SK-N-SH treated with all-trans-retinoic acid at 6 μM for 48 hours (cell line): ENCODE measurements around the gene PSEN2.

Experiments used
- ATAC-seq: fragments of 200-7000 bp; cut with Tn5 transposase; 3 replicates; pipeline ENCODE4 v1.9.1; 2020; ENCODE audit warnings: mild to moderate bottlenecking, moderate library complexity
- ARNTL ChIP-seq: fragments of 450-650 bp; formaldehyde crosslinking; IDR thresholded peaks from 2 replicates; pipeline ENCODE4 v1.5.0; 2020; ENCODE audit warnings: low read depth, mild to moderate bottlenecking, moderate library complexity, borderline replicate concordance
- BACH2 ChIP-seq: fragments of 250-450 bp; sonication (Bioruptor Pico); IDR thresholded peaks from 2 replicates; pipeline ENCODE4 v1.9.0; 2021; ENCODE audit warnings: mild to moderate bottlenecking, borderline replicate concordance
- CREB5 ChIP-seq: fragments of 250-450 bp; sonication (Bioruptor Pico); IDR thresholded peaks from 2 replicates; pipeline ENCODE4 v1.5.1; 2020; ENCODE audit warnings: low read depth, mild to moderate bottlenecking, moderate library complexity
- CSDC2 ChIP-seq: fragments of 250-450 bp; sonication (Bioruptor Pico); IDR thresholded peaks from 2 replicates; pipeline ENCODE4 v1.5.0; 2020; ENCODE audit warnings: mild to moderate bottlenecking, moderate library complexity
- CSRNP3 ChIP-seq: fragments of 250-450 bp; sonication (Bioruptor Pico); IDR thresholded peaks from 2 replicates; pipeline ENCODE4 v1.5.1; 2021; ENCODE audit warnings: mild to moderate bottlenecking, moderate library complexity
- ESRRG ChIP-seq: fragments of 250-450 bp; sonication (Bioruptor Pico); IDR thresholded peaks from 2 replicates; pipeline ENCODE4 v1.6.1; 2021; ENCODE audit warnings: mild to moderate bottlenecking
- GLIS3 ChIP-seq: fragments of 250-450 bp; sonication (Bioruptor Pico); IDR thresholded peaks from 2 replicates; pipeline ENCODE4 v1.5.0; 2020; ENCODE audit warnings: mild to moderate bottlenecking, moderate library complexity
- ISL1 ChIP-seq: fragments of 250-450 bp; sonication (Bioruptor Pico); IDR thresholded peaks from 2 replicates; pipeline ENCODE4 v2.1.2; 2022; ENCODE audit warnings: mild to moderate bottlenecking, moderate library complexity
- OSR1 ChIP-seq: fragments of 250-450 bp; sonication (Bioruptor Pico); IDR thresholded peaks from 2 replicates; pipeline ENCODE4 v1.8.0; 2022; ENCODE audit warnings: moderate library complexity, mild to moderate bottlenecking, inconsistent platforms
- PATZ1 ChIP-seq: fragments of 250-450 bp; sonication (Bioruptor Pico); IDR thresholded peaks from 2 replicates; pipeline ENCODE4 v1.8.0; 2020; ENCODE audit warnings: mild to moderate bottlenecking, moderate library complexity, borderline replicate concordance
- POU6F1 ChIP-seq: fragments of 250-450 bp; sonication (Bioruptor Pico); IDR thresholded peaks from 2 replicates; pipeline ENCODE4 v1.8.0; 2021; ENCODE audit warnings: low read depth, mild to moderate bottlenecking, moderate library complexity, borderline replicate concordance
- PPARA ChIP-seq: fragments of 250-450 bp; sonication (Bioruptor Pico); IDR thresholded peaks from 2 replicates; pipeline ENCODE4 v1.5.0; 2020; ENCODE audit warnings: mild to moderate bottlenecking, borderline replicate concordance
- RARB ChIP-seq: fragments of 250-450 bp; sonication (Bioruptor Pico); IDR thresholded peaks from 2 replicates; pipeline ENCODE4 v1.8.0; 2021; ENCODE audit warnings: mild to moderate bottlenecking, moderate library complexity
- TCF4 ChIP-seq: fragments of 250-450 bp; sonication (Bioruptor Pico); IDR thresholded peaks from 2 replicates; pipeline ENCODE4 v1.8.0; 2021; ENCODE audit warnings: mild to moderate bottlenecking, moderate library complexity, borderline replicate concordance
- TOX ChIP-seq: fragments of 250-450 bp; sonication (Bioruptor Pico); IDR thresholded peaks from 2 replicates; pipeline ENCODE4 v1.8.0; 2021; ENCODE audit warnings: mild to moderate bottlenecking, moderate library complexity, borderline replicate concordance
- TSHZ2 ChIP-seq: fragments of 250-450 bp; sonication (Bioruptor Pico); IDR thresholded peaks from 2 replicates; pipeline ENCODE4 v1.5.0; 2020; ENCODE audit warnings: mild to moderate bottlenecking, moderate library complexity
- ZC3H10 ChIP-seq: fragments of 250-450 bp; sonication (Bioruptor Pico); IDR thresholded peaks from 2 replicates; pipeline ENCODE4 v1.5.1; 2021; ENCODE audit warnings: mild to moderate bottlenecking, moderate library complexity
- ZFP3 ChIP-seq: fragments of 250-450 bp; sonication (Bioruptor Pico); IDR thresholded peaks from 2 replicates; pipeline ENCODE4 v1.5.0; 2020; ENCODE audit warnings: mild to moderate bottlenecking, moderate library complexity
- ZFP30 ChIP-seq: fragments of 450-650 bp; formaldehyde crosslinking; IDR thresholded peaks from 2 replicates; pipeline ENCODE4 v1.5.0; 2022; ENCODE audit warnings: mild to moderate bottlenecking, moderate library complexity
- ZNF565 ChIP-seq: fragments of 450-650 bp; formaldehyde crosslinking; conservative IDR thresholded peaks from 2 replicates; pipeline ENCODE4 v1.5.0; 2020; ENCODE audit warnings: low read depth, mild to moderate bottlenecking, moderate library complexity
- ZNF70 ChIP-seq: fragments of 450-650 bp; formaldehyde crosslinking; IDR thresholded peaks from 2 replicates; pipeline ENCODE4 v1.5.0; 2020; ENCODE audit warnings: mild to moderate bottlenecking, moderate library complexity
- ZNF8 ChIP-seq: fragments of 450-650 bp; formaldehyde crosslinking; IDR thresholded peaks from 2 replicates; pipeline ENCODE4 v1.5.0; 2020; ENCODE audit warnings: mild to moderate bottlenecking, moderate library complexity

Gene PSEN2

GRCh38 chr1:226875641-226876295, 5.4 kb downstream of the PSEN2 start:
- ATAC-seq = no peak
- no peak for TF ChIP-seq ZFP30 (CRISPR knock-in tag)
- no peak for TF ChIP-seq CSDC2 (CRISPR knock-in tag)
- no peak for TF ChIP-seq CREB5 (CRISPR knock-in tag)
- TF ChIP-seq CSRNP3 (CRISPR knock-in tag) = no peak
- TF ChIP-seq PPARA = no peak
- TF ChIP-seq OSR1 = no peak
- no peak for TF ChIP-seq ISL1 (CRISPR knock-in tag)
- no peak for TF ChIP-seq ARNTL
- no peak for TF ChIP-seq PATZ1 (CRISPR knock-in tag)
- no peak for TF ChIP-seq ESRRG (CRISPR knock-in tag)
- TF ChIP-seq ZFP3 (CRISPR knock-in tag) = no peak
- no peak for TF ChIP-seq ZNF565 (CRISPR knock-in tag)
- TF ChIP-seq GLIS3 (CRISPR knock-in tag) = no peak
- no peak for TF ChIP-seq ZC3H10 (CRISPR knock-in tag)
- no peak for TF ChIP-seq RARB (CRISPR knock-in tag)

GRCh38 chr1:226877669-226878068, 7.3 kb downstream of the PSEN2 start:
- TF ChIP-seq ZFP3 (CRISPR knock-in tag) = no peak
- TF ChIP-seq CREB5 (CRISPR knock-in tag) = no peak
- TF ChIP-seq TOX (CRISPR knock-in tag) = no peak
- no peak for TF ChIP-seq CSDC2 (CRISPR knock-in tag)
- no peak for TF ChIP-seq PATZ1 (CRISPR knock-in tag)
- no peak for TF ChIP-seq POU6F1 (CRISPR knock-in tag)
- TF ChIP-seq CSRNP3 (CRISPR knock-in tag) = no peak
- TF ChIP-seq ZC3H10 (CRISPR knock-in tag) = no peak
- TF ChIP-seq ESRRG (CRISPR knock-in tag) = no peak
- TF ChIP-seq ISL1 (CRISPR knock-in tag) = no peak
- no peak for TF ChIP-seq ZFP30 (CRISPR knock-in tag)
- no peak for TF ChIP-seq OSR1
- no peak for TF ChIP-seq ZNF8 (CRISPR knock-in tag)
- TF ChIP-seq BACH2 (CRISPR knock-in tag) = no peak
- no peak for TF ChIP-seq ZNF565 (CRISPR knock-in tag)
- TF ChIP-seq TSHZ2 (CRISPR knock-in tag) = no peak
- no peak for TF ChIP-seq ZNF70 (CRISPR knock-in tag)
- TF ChIP-seq PPARA = no peak
- no peak for TF ChIP-seq TCF4 (CRISPR knock-in tag)
- TF ChIP-seq RARB (CRISPR knock-in tag) = no peak

More at GRCh38 chr1:226877669-226878068, 7.3 kb downstream of the PSEN2 start:
- ATAC-seq = no peak
